GM12878 (cell line): ENCODE measurements around the gene RABEP1. TPM values are rescaled to one million over a fixed set of nuclear protein-coding genes. Genes with fewer than 3 reads are reported as not detected.

Experiments
- ATF3 ChIP-seq: IDR thresholded peaks from 2 replicates; pipeline ENCODE4 v1.6.1; 2011; ENCODE audit warnings: low read depth, mild to moderate bottlenecking, low read length, moderate library complexity, borderline replicate concordance; ENCODE audit errors: extremely low read depth
- BCL11A ChIP-seq: IDR thresholded peaks from 2 replicates; pipeline ENCODE4 v1.6.1; 2011; ENCODE audit warnings: low read depth, low read length
- CBFB ChIP-seq: IDR thresholded peaks from 2 replicates; pipeline ENCODE4 v1.6.1; 2016; ENCODE audit warnings: antibody characterized with exemption, low read depth
- CBX5 ChIP-seq: sonication (generic); IDR thresholded peaks from 2 replicates; pipeline ENCODE4 v1.6.1; 2016; ENCODE audit warnings: low read depth, moderate library complexity, mild to moderate bottlenecking, inconsistent platforms
- CEBPZ ChIP-seq: fragments of 150-350 bp; IDR thresholded peaks from 2 replicates; pipeline ENCODE4 v1.6.1; 2016; ENCODE audit warnings: low read depth, low read length
- CREM ChIP-seq: IDR thresholded peaks from 2 replicates; pipeline ENCODE4 v1.6.1; 2014; ENCODE audit warnings: antibody characterized with exemption, low read depth
- EZH2 ChIP-seq: IDR thresholded peaks from 2 replicates; pipeline ENCODE4 v1.6.1; 2012; ENCODE audit warnings: low read depth, mild to moderate bottlenecking, control low read depth, inconsistent platforms, low read length, borderline replicate concordance; ENCODE audit not compliant: control insufficient read depth
- GABPA ChIP-seq: IDR thresholded peaks from 2 replicates; pipeline ENCODE4 v1.6.1; 2014; ENCODE audit warnings: antibody characterized with exemption, low read depth, mild to moderate bottlenecking, inconsistent platforms
- GATAD2B ChIP-seq: fragments of 450-650 bp; conservative IDR thresholded peaks from 2 replicates; pipeline ENCODE4 v1.6.1; 2017; ENCODE audit warnings: low read depth, mild to moderate bottlenecking, moderate library complexity
- IKZF2 ChIP-seq, 2 experiments: fragments of 450-650 bp; IDR thresholded peaks; 2 replicates each; pipeline ENCODE4 v1.6.1; 2017; ENCODE audit warnings: mild to moderate bottlenecking in 2 of 2, moderate library complexity in 2 of 2
- KDM1A ChIP-seq: fragments of 200-600 bp; sonication (generic); IDR thresholded peaks from 2 replicates; pipeline ENCODE4 v1.6.1; 2016; ENCODE audit warnings: borderline replicate concordance
- MTA2 ChIP-seq: fragments of 450-650 bp; IDR thresholded peaks from 2 replicates; pipeline ENCODE4 v1.6.1; 2016; ENCODE audit warnings: low read depth, mild to moderate bottlenecking, moderate library complexity
- MYB ChIP-seq: fragments of 150-350 bp; IDR thresholded peaks from 2 replicates; pipeline ENCODE4 v1.6.1; 2014; ENCODE audit warnings: mild to moderate bottlenecking, low read depth, low read length, borderline replicate concordance
- NFYB ChIP-seq: IDR thresholded peaks from 2 replicates; pipeline ENCODE4 v1.6.1; 2011; ENCODE audit warnings: low read depth, mild to moderate bottlenecking, low read length, improper control_type of control experiment, moderate library complexity; ENCODE audit not compliant: insufficient read depth
- NR2C1 ChIP-seq: fragments of 450-650 bp; IDR thresholded peaks from 2 replicates; pipeline ENCODE4 v1.6.1; 2017; ENCODE audit warnings: antibody characterized with exemption, mild to moderate bottlenecking, moderate library complexity
- NR2F1 ChIP-seq: fragments of 450-650 bp; conservative IDR thresholded peaks from 2 replicates; pipeline ENCODE4 v1.6.1; 2017; ENCODE audit warnings: mild to moderate bottlenecking
- POLR2AphosphoS5 ChIP-seq: IDR thresholded peaks from 2 replicates; pipeline ENCODE4 v1.6.1; 2011; ENCODE audit warnings: mild to moderate bottlenecking, low read length, inconsistent platforms
- RAD21 ChIP-seq: IDR thresholded peaks from 2 replicates; pipeline ENCODE4 v1.6.1; 2011; ENCODE audit warnings: mild to moderate bottlenecking, low read depth, low read length, moderate library complexity; ENCODE audit not compliant: insufficient read depth
- RCOR1 ChIP-seq: conservative IDR thresholded peaks from 2 replicates; pipeline ENCODE4 v1.6.1; 2012; ENCODE audit warnings: low read depth, low read length, improper control_type of control experiment
- RUNX3 ChIP-seq: IDR thresholded peaks from 2 replicates; pipeline ENCODE4 v1.6.1; 2012; ENCODE audit warnings: low read length, inconsistent platforms
- SMC3 ChIP-seq: IDR thresholded peaks from 2 replicates; pipeline ENCODE4 v1.6.1; 2011; ENCODE audit warnings: low read length, improper control_type of control experiment, borderline replicate concordance
- SP1 ChIP-seq: IDR thresholded peaks from one replicate; pipeline ENCODE4 v1.6.1; 2011; ENCODE audit warnings: low read depth, low read length
- SREBF2 ChIP-seq: IDR thresholded peaks from 2 replicates; pipeline ENCODE4 v1.6.1; 2012; ENCODE audit warnings: mild to moderate bottlenecking, low read length
- WRNIP1 ChIP-seq: IDR thresholded peaks from 2 replicates; pipeline ENCODE4 v1.6.1; 2011; ENCODE audit warnings: low read depth, low read length, improper control_type of control experiment, borderline replicate concordance
- ZNF24 ChIP-seq: fragments of 450-650 bp; IDR thresholded peaks from 2 replicates; pipeline ENCODE4 v1.6.1; 2017; ENCODE audit warnings: antibody characterized with exemption, mild to moderate bottlenecking
- ZNF274 ChIP-seq: IDR thresholded peaks from one replicate; pipeline ENCODE4 v1.8.0; 2011; ENCODE audit not compliant: insufficient read length, insufficient read depth
- polyA plus RNA-seq, 11 experiments: library from polyadenylated mRNA; depleted of rRNA in 4 of 11; unstranded in 6 of 11; stranded (reverse) in 5 of 11; fragments of >200 nt; fragmentation: Nextera tagmentation in 4 of 11; fragmentation: Illumina TruSeq in 1 of 11; extraction: Ambion mirVana in 4 of 11; extraction: Trizol in 1 of 11; gene quantifications; 1 replicate in 1 of 11; 2 replicates in 10 of 11; pipeline versions ENCODE4 v1.2.1 to v1.2.3, GENCODE V29; 2011 to 2016; ENCODE audit warnings: inconsistent platforms in 2 of 11, missing spikeins in 2 of 11, low read depth in 1 of 11
- total RNA-seq, 4 experiments: library from RNA; depleted of rRNA in 3 of 4; stranded (reverse); fragments of >200 nt in 3 of 4; fragmentation: Illumina TruSeq in 1 of 4; extraction: Trizol in 1 of 4; gene quantifications; 2 replicates each; pipeline versions ENCODE4 v1.2.1 to v1.2.3, GENCODE V29; 2013 to 2021
- TF ChIP-seq, protein P1 (sequence below): IDR thresholded peaks from 2 replicates; pipeline ENCODE4 v1.6.1; 2011; ENCODE audit warnings: borderline replicate concordance, low read depth, mild to moderate bottlenecking, moderate library complexity, mixed read lengths, low read length; ENCODE audit not compliant: insufficient read depth; ENCODE audit errors: extremely low read length
- TF ChIP-seq, protein P2 (sequence below): IDR thresholded peaks from 2 replicates; pipeline ENCODE4 v1.6.1; 2012; ENCODE audit warnings: low read depth, low read length, improper control_type of control experiment
- TF ChIP-seq, protein P3 (sequence below): IDR thresholded peaks from 2 replicates; pipeline ENCODE4 v1.6.1; 2012; ENCODE audit warnings: low read depth, low read length, improper control_type of control experiment

RABEP1 gene
- total and polyA plus RNA-seq, 10 of the 15 experiments (the other 5 are each of a cell fraction or from before 2014, with no cell fraction given): 13.4 to 71.4 (median 59.8) TPM

GRCh38 chr17:5299383-5299782 lies 17.3 kb downstream of the RABEP1 start (continued):
- TF ChIP-seq ZNF24: peak; percentile 58
- no peak for TF ChIP-seq SP1
- TF ChIP-seq KDM1A: no peak
- TF ChIP-seq, protein P1, sequence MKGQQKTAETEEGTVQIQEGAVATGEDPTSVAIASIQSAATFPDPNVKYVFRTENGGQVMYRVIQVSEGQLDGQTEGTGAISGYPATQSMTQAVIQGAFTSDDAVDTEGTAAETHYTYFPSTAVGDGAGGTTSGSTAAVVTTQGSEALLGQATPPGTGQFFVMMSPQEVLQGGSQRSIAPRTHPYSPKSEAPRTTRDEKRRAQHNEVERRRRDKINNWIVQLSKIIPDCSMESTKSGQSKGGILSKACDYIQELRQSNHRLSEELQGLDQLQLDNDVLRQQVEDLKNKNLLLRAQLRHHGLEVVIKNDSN: no peak
- no peak for TF ChIP-seq ATF3
- TF ChIP-seq CBFB: no peak
- TF ChIP-seq ZNF274: no peak
- TF ChIP-seq CBX5: no peak
- no peak for TF ChIP-seq NR2C1
- TF ChIP-seq SMC3: no peak
- TF ChIP-seq NFYB: no peak
- TF ChIP-seq, protein P2, sequence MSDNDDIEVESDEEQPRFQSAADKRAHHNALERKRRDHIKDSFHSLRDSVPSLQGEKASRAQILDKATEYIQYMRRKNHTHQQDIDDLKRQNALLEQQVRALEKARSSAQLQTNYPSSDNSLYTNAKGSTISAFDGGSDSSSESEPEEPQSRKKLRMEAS: no peak
- TF ChIP-seq RCOR1: no peak
- no peak for TF ChIP-seq GATAD2B
- peak; percentile 50 to 65; a peak in 2 of 4 replicates for TF ChIP-seq IKZF2 (IDR thresholded peaks at IDR 0.05)
- no peak for TF ChIP-seq SREBF2
- no peak for TF ChIP-seq WRNIP1
- no peak for TF ChIP-seq RAD21
- peak; percentile 96 for TF ChIP-seq MTA2
- peak; percentile 90 for TF ChIP-seq BCL11A
- no peak for TF ChIP-seq NR2F1
- TF ChIP-seq CREM: peak; percentile 55
- no peak for TF ChIP-seq EZH2
- TF ChIP-seq, protein P3, sequence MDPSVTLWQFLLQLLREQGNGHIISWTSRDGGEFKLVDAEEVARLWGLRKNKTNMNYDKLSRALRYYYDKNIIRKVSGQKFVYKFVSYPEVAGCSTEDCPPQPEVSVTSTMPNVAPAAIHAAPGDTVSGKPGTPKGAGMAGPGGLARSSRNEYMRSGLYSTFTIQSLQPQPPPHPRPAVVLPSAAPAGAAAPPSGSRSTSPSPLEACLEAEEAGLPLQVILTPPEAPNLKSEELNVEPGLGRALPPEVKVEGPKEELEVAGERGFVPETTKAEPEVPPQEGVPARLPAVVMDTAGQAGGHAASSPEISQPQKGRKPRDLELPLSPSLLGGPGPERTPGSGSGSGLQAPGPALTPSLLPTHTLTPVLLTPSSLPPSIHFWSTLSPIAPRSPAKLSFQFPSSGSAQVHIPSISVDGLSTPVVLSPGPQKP: no peak
- peak; percentile 27; the same call in 1 of the 2 replicates for TF ChIP-seq RUNX3
- TF ChIP-seq POLR2AphosphoS5: no peak
- TF ChIP-seq CEBPZ: no peak
- no peak for TF ChIP-seq GABPA
- no peak for TF ChIP-seq MYB
